ENCODE results near the gene GHITM. TPM values are rescaled to one million over a fixed set of nuclear protein-coding genes. Genes with fewer than 3 reads are reported as not detected.

The GHITM gene
- total RNA-seq, 1 experiment from 2014 or later: 156 TPM

GRCh38 chr10:84149854-84150253 is 10.5 kb downstream of the GHITM start (continued):
- TF ChIP-seq ZBTB33 (IDR thresholded peaks at IDR 0.05; ENCODE audit: extremely low read depth, insufficient replicate concordance, low read length) (no peak), EZH2phosphoT487 (IDR thresholded peaks at IDR 0.05; ENCODE audit: borderline replicate concordance) (no peak), ZNF274 (IDR thresholded peaks at IDR 0.05; ENCODE audit: low read depth, low read length) (no peak), TCF7L2 (IDR thresholded peaks at IDR 0.05; ENCODE audit: borderline replicate concordance, extremely low read depth, insufficient read depth, insufficient read length) (no peak), ELF1 (IDR thresholded peaks at IDR 0.05; ENCODE audit: borderline replicate concordance, low read depth) (no peak)

- RAD21 ChIA-PET (ENCODE audit: low non-redundant PET in 1 of 2, low total read pairs in 2 of 2, uncharacterized antibody in 2 of 2, unreplicated experiment in 2 of 2): no interaction called here
- Histone ChIP-seq H3K9me2 (ENCODE audit: insufficient read depth) (no peaks in the 10 kb centered on the region), H3K27ac (ENCODE audit: low read depth, low read length) (no peak overlapping the region), H3K4me2 (ENCODE audit: low read length) (no peak overlapping the region), H3K4me1 (ENCODE audit: control insufficient read depth in 1 of 2, insufficient read depth in 2 of 2, low read length in 2 of 2) (no peaks in the 10 kb centered on the region), H3K79me2 (ENCODE audit: insufficient read depth, low read length) (peaks cover 15% of the 10 kb centered on the region), H2AFZ (ENCODE audit: low read depth, low read length, poor library complexity, severe bottlenecking) (no peak overlapping the region), H3K36me3 (ENCODE audit: control insufficient read depth in 1 of 2, insufficient read depth in 2 of 2, low read length in 2 of 2) (peaks cover 48 to 50% of the 10 kb centered on the region in 2 experiments), H3K27me3 (ENCODE audit: insufficient read depth, low read length) (no peaks in the 10 kb centered on the region), H4K20me1 (ENCODE audit: insufficient read depth) (no peaks in the 10 kb centered on the region), H3K9ac (ENCODE audit: low read length) (no peak overlapping the region), H3K4me3 (replicated peaks in 1 of 2; ENCODE audit: low read depth in 1 of 2, low read length in 2 of 2) (no peak overlapping the region), H3K9me3 (ENCODE audit: control insufficient read depth in 1 of 2, insufficient read depth in 1 of 2, low read depth in 1 of 2, low read length in 2 of 2) (no peaks in the 10 kb centered on the region)
- CTCF ChIA-PET: no interaction called here
- no peak for DNase-seq (ENCODE audit: low read depth, low spot score)
- no TSS peak for BruUV-seq (replicated peaks)
- POLR2A ChIA-PET: no interaction called here
- intact Hi-C loops (cut with micrococcal nuclease): no loop called here
- TF ChIP-seq YY1 (IDR thresholded peaks at IDR 0.05; ENCODE audit: extremely low read depth, insufficient replicate concordance, low read depth, low read length) (no peak), CBX3 (IDR thresholded peaks at IDR 0.05; ENCODE audit: low read depth) (no peak), ATF3 (IDR thresholded peaks at IDR 0.05) (no peak), EZH2phosphoT487 (IDR thresholded peaks at IDR 0.05; ENCODE audit: borderline replicate concordance) (no peak), POLR2AphosphoS5 (IDR thresholded peaks at IDR 0.05; ENCODE audit: low read depth, low read length) (no peak), FOSL1 (IDR thresholded peaks at IDR 0.05; ENCODE audit: low read depth) (no peak)
- ATAC-seq: no peak
Observed at GRCh38 chr10:84152769-84153168, 13.5 kb downstream of the GHITM start.
